D341Med (cell line): ENCODE data around the gene F8.

Experiments
- DNase-seq: peaks from one replicate; pipeline ENCODE4 v3.0.0; 2012; ENCODE audit warnings: low spot score

The F8 gene

DNA sequence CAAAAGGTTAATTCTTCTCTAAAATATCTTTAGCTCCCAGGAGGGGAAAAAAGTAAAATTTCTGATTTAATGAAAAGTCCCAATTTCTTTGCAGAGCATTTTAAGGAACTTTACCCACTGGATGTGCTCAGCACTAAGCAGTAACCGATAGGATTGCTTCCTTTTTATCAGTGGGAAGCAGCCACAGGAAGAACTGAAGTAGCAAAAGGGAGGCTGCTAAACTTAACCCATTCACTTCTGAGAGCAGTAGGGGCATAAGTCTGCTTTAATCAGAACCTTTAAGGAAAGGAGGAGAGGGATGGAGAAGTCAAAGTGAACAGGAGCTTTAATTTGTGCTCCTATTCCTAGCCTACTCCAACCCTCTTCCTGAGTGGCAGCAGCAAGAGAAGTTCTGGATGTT, at the start of gene F8:
F8 (minus strand) TSS at position 139 of the 400 bp plus-strand sequence. CDS start 171 bp downstream, outside the sequence.
- DNase-seq, result no peak

DNA sequence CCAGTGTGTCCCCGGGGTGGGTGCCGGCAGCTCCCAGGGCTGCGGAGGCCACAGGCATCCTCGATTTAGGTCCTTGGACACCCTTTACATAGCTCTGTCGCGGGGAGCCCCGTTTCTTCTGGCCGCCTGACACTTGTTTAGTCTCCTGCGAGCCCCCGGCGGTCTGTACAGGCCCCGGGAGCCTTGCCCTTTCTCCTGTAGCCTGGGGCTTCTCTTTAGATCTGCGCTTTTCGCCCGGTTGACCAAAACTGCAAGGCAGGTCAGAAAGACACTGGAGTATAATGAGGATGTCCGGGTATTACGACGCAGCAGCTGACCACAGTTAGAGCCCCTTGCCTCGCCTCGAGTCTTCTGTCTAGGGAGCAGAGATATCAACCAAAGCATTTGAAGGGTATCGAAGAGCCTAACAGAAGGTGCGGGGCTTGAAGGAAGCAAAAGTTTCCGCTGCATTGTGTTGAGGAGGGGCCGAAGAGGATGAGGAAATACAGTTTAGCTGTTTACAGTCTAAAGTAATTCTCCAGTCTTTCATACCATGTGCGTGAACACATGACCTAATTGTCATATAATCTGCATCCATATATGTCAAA, 49.3 kb upstream of the F8 start:
- no peak for DNase-seq

DNA sequence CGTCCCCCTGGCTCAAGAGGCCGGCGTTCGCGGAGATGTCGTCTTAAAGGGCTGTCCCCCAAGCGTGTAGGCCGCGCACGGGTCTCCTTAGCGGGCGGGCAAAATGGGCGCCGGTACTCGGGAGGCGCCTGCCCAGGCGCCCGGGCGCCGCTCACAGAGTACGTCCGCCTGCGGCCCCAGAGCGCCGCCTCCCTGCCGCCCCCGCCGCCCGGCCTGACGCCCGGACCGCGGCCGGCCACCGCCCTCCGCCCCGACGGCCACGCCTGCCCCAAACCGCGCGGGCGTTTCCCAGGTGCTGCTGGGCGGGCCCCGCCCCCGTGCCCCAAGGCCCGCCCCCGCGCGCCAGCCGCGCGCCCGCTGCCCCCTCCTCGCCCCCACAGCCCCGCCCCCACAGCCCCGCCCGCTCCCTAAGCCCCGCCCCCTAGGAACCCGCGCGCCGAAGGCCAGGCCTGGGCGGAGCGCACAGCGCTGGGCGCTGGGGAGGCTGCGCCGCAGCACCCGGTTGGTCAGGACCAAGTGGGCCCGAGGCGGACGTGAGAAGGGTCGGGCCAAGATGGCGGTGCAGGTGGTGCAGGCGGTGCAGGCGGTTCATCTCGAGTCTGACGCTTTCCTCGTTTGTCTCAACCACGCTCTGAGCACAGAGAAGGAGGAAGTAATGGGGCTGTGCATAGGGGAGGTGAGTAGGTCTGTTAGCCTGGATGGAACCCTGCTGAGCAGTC, 48.6 kb upstream of the F8 start, which contains the start of the genes BRCC3, CMC4 and MTCP1:
BRCC3 (plus strand) TSS at position 534 of the 719 bp plus-strand sequence; CDS start at position 554, 20 bp downstream.
CMC4 (minus strand) TSS at position 162 of the 719 bp plus-strand sequence. CDS start 7,113 bp downstream, outside the sequence.
MTCP1 (minus strand) TSS at position 162 of the 719 bp plus-strand sequence. CDS start 5,126 bp downstream, outside the sequence.
- DNase-seq, result peak; percentile 95

DNA sequence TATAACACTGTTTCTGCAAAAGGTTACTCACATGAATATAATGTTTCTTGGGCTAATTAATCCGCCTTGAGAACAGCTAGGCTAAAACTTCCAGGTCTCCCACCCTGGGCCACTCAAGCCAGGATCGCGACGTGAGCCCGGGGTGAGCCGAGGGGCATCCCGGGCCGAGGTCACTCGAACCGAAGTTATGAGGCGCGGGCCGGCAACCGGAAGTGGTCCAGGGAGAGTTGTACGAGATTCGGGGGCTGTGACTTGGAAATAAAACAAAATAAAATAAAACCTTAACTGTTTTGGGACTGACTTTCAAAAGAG, 48.1 kb upstream of the F8 start:
- peak; percentile 55 for DNase-seq

DNA sequence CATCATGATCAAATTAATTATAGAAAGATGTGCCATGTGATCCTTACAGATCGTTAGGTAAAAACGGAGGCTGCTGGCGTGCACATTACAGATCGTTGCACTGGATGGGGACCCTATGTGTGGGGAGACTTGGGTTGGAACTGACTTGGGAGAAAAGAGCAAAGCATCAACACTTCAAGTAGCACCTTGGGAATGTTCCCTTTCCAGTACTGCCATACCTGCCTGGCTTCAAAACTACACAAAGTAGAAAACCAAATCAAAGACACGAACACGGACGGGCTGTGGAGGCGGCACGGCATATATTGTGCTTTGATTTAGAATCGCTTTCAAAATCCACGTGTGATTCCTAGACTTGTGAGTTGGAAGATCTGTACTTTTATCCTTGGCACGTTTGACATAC, 47.5 kb upstream of the F8 start:
- no peak for DNase-seq

DNA sequence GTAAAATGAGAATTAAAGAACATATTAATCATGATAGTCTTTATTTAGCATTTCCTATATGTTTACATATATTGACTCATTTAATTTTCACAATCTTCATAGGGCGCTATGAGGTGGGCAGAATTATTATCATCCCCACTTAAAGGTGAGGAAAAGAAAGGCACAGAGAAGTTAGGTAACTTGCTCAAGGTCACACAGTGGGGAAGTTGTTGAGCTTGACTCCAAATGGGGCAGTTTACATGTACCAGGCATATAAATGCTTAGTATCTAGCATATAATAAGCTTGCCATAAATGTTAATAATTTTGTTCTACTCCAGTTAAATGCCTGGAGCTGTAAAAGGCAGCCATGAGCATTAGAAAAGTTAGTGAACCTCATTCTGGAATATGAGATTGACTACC, 46.9 kb upstream of the F8 start:
- DNase-seq, result no peak

DNA sequence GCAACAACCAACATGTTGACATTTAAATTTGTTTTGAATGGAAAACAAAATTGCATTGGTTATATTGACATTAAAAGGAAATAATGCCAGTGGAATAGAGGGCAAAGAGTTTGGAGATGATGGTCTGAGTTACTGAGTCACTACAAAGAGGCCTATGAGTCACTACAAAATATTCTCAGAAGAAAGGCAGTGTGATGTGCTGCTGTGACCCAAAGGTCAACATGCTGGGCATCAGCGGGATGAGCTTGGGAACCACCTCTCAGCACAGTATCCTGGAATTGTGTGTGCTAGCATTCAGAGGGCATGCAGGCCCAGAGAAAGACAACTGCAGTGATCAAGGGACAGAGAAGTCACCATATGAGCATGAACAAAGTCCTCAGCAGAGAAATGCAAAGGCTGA, 45.6 kb upstream of the F8 start:
- DNase-seq, result no peak

DNA sequence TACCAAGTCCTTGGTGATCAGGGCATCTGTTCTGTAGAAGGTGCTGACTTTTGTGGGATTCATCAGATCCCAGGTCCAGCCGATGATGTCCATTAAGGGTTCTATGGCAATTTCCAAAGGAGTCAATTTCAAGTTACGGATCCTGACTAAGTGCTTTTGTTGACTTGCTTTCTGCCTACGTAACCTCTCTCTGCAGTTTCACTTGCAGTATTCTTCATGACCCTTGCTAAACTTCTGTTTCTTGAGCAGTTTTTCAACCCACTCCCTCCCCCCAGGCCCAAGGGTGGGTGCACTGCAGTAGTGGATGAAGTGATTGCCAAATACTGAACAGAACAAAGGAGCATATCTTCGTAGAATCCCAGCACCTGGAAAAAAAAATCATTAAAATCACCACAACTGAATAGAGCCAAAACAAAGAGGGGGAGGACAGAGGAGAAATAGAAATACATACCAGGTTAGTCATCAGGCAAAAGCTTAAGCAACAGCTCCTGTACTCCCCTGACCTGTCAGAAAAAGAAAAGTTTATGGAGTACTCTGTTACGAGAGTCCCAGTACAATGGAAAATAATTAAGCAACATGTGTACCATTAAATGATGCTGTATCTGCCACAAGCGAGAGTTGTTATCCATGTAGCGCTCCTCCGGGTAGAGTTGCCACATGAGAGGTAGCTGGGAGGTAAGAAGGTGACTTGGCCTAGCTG, 42.7 kb upstream of the F8 start:
- DNase-seq, result no peak

DNA sequence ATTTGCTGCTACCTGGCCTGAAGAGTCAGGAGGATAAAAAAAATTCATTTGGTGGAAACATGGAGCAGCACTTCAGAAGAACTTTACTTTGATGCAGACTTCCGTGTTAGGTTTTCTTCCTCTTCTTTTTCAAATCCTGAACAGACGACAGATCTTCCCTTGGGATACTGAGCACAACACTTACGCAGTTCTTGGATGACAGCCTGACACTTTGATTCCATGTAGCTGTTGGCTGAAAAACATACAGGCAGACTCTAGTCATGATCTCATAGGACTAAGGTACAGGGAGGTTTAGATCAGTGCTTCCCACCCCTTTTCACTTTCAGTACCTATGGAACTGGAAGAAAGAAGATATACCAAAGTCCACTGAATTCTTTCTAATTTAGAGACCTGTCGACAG, 39.2 kb upstream of the F8 start:
- no peak for DNase-seq

DNA sequence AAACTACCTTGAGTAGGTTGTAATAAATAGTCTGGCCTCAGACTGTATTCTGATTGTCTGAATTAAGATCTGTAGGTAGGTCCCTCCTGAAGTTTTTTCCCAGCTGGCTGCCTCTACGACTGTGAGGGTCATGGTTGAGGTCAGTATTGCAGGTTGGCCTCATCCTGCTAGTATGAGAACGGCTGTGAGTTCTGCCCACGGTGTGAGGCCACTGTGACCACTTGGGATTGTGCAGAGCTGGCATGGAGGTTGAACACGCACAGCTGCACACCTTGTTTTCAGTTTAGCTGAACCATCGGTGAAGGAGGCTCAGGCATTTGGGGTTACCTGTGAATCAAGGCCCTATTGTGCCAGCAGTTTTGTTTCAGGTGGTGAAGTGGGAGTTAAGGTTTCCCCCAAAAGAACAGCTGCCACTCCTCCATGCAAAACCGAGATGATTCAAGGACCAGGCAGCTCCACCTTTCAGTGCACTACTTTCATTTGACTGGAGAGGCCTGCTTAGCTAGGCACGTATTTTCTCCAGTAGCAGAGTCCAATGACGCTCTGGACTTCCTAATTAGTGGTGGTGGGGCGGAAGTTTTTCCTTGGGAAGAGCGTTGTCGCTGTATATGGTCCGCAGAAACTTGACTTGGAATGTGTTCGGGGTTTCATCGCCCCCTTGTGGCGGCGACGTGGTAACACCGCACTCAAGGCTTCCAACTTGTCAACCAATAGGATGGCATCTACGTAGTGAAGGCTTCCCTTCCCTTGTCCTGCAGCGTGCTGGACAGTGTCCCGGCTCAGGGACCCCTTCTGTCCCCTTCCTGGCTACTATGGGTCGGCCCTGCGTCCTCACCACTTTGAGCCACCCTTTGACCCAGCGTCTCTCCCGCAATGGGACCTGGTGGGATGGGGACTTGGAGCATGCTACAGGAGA, 34.6 kb upstream of the F8 start:
- DNase-seq, result peak; percentile 73

DNA sequence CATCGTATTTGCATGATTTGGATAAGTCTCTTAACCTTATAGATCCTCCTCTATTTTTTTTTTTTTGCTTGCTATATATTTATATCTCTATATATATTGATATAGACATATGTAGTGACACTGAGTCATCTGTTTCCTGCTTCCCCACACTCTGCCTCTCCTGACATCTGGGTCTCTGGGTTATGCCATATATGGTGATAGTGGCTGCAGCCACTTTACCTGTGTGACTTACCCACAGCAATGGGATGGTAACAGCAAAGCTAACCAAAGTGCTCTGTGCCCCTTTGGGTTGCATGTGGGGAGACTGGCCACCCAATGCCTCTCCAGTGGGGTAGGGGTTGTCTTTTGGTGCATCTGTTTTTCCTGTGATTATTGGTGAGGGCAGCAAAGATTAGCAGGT, 33.9 kb upstream of the F8 start:
- no peak for DNase-seq

DNA sequence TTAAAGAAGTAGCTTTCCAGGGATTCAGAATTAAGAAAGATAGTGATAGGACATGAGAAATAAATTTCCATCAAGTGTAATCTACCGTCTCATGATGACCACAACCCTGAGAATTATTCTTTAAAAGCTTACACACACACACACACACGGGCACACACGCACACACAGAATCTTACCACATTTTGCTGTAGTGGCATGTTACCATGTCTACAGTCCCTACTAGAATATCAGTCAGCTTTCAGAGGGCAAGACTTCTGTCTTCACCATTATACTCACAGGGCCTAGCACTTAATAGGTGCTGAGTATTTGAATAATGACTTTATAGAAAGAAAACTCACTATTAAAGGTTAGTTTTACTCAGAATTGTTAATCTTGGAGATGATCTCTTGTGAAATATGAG, 33.0 kb upstream of the F8 start:
- no peak for DNase-seq

DNA sequence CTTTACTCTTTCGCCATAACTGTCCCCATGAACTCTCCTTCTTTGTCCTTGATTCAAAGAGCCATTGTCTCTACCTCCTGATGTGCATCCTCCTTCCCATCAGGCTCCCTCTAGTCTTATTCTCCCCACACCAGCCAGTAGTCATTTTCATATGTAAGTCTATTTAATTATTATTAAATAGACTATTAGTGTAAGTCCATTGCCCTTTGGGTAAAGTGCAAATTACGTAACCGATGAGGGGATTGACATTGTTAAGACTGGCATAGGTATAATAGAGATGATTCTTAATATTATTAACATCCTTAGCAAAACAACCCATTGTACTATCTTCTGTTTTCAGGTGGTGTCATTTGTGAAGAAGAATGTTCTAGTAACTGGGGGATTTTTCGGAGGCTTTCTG, 31.7 kb upstream of the F8 start:
- DNase-seq, result no peak

DNA sequence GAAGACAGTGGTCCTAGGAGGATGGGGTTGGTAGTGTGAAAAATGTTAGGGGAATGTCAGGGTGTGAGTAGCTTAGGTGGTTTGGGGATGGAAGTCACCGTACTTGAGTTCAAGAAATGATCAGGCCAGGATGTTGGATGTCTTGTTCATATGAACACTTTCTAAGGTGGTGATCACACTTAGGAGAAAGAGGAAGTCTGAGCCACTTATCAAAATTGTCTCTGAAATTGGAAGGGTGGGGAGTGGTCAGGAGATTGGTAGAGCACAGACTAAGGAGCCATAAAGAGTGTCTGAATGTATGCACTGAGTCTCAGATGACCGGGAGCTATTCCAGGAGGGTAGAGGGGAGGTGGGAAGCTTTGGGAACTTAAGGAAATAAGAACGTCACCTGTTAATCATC, 31.1 kb upstream of the F8 start:
- DNase-seq, result no peak

DNA sequence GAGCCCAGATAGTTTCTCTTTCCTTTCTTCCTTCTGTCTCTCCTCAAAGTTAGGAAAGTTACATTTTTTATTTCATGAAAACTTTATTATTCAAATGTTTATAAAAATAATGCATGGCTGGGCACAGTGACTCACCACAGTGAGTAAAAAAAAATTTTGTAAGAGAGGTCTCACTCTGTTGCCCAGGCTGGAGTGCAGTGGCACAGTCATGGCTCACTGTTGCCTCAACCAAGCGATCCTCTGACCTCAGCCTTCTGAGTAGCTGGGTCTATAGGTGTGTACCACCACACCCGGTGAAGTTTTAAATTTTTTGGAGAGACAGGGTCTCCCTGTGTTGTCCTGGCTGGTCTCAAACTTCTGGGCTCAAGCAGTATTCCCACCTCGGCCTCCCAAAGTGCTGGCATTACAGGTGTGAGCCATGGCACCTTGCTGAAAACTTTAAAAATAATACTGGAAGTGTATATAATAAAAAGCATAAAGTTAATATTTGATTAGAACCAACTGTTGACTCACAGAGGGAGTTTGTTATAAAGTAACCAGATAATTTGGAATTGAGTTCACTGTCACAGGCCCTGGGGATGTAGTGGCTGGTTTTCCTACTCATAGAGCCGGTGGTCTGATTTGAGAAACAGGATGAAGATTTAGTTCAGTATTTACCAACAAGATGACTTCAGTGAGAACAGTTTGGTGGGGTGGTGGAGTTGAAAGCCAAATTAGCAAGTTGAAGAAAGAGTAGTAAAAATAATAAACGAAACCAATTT, 30.4 kb upstream of the F8 start:
- no peak for DNase-seq

DNA sequence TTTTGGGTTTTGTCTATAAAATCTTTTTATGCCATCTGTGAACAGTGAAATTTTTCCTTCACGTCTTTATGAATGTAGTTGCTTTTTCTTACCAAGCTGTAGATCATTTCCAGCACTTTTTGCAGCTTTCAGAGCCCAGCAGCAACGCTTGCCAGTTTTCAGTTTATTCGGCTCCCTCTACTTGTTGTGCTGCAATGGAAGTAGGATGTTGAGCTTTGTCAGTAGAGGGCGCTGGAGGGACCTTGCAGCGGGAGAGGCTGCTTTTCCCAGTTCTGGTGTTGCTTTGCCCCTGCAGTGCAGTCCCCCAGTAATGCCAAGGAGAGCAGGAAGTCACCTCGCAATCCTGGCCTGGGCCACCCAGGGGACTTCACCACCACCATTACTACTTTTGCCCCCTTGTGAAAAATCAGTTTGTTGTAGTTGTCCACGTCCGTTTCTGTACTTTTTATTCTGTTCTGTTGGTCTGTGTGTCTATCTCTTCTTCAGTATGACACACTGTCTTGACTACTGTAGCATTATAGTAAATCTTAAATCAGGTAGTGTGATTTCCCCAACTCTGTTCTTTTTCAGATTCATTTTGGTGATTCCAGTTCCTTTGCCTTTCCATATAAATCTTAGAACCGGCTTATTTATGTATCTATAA, 26.6 kb upstream of the F8 start:
- peak; percentile 64 for DNase-seq

DNA sequence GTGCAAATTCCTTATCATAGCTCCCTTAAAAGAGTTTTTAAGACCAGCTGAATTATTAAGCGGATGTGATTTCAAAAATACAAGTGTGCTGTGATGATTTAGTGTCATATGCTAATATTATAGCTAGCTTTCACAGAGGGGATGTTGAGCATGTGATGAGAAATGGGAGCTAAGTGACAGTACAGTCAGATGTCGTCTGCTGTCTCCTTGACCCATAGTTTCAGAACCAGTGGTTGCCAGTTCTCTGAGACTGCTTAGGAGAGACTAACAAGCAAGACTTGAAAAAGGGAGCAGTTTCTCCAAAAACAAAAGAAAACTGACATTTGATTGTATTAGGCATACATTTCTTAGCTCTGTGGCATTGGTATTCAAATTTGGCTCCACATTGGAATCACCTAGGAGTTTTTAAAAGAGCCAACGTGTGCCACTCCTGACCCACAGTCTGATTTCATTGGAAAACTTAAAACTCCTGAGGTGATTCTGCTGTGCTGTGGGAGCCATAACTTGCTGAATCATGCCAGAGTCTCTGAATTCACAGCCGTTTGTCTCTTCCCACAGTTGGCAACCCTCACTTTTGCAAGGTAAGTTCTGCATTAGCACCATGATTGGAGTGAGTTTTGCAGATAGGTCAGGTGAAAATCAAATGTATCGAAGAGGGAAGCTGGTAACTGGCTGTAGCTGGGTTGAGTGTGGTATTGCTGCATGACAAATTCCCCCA, 24.4 kb upstream of the F8 start:
- DNase-seq, result no peak

DNA sequence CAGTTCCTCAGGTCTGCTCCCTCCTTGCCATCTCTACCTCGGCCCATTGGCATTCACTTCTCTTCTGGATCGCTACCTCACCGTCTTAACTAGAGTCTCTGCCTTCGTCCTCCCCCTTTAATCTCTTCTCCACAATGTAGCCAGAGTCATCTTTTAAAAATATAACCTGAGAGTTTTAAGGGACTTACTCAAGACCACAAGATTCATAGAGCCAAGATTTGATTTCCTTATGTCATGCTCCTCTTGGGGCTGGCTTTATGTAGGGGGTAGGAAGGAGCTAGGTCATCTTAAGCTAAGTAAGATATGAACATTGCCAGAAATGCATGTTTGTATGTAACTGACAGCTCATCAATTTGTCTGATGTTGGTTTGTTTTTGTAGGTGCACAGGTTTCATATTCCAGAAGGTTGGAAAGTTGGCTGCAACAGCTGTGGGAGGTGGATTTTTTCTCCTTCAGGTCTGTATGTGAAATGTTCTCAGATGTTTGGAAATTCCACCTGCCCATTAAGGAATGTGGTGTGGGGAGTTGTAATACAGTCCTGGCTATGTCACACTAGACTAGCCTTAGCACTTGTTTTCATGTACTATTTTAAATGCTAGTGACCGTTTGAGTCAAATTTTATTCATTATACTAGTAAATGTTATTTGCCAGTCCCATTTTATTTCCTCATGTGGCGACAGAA, 23.7 kb upstream of the F8 start:
- DNase-seq, result no peak

DNA sequence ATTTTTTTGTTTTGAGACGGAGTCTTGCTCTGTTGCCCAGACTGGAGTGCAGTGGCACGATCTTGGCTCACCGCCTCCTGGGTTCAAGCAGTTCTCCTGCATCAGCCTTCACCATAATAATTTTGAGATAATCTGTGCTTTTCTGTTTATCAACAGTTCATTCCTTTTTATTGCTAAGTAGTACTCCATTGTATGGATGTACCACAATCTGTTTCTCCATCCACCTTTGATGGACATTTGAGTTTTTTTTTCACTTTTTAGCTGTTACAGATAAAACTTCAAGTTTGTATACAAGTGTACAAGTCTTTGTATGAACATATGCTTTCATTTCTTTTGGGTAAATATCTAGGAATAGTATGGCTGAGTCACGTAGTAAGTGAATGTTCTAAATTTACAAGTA, 13.2 kb upstream of the F8 start:
- DNase-seq, result no peak

DNA sequence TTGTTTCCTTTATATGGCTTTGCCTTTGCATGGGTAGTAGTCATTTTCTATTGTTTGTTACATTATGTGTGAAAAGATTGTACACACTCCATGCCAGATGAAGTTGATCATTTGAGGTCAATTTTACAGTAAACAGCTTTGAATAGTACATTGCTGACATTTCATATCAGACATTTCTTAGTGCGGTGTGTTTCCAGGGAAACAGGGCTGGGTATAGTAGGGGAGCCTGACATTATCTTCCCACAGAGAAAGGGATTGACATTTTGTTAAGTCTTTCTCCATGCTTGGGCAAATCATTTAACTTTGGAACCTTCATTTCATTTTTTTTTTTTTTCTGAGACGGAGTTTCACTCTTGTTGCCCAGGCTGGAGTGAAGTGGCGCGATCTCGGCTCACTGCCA, 9.1 kb upstream of the F8 start:
- no peak for DNase-seq
